HG02943 (cell line): ENCODE results near the gene NSFL1C.

Experiments
- ATAC-seq: cut with Tn5 transposase; IDR thresholded peaks from one replicate; pipeline ENCODE4 v1.9.1; 2021; ENCODE audit warnings: mild to moderate bottlenecking, low read depth, moderate library complexity; ENCODE audit not compliant: unreplicated experiment

NSFL1C gene

GRCh38 chr20:1462834-1463233 lies 3.8 kb downstream of the NSFL1C start:
- no peak for ATAC-seq

- no peak for ATAC-seq
These were observed 4.6 kb downstream of the NSFL1C start for GRCh38 chr20:1462001-1462400.

GRCh38 chr20:1460275-1460674 lies 6.4 kb downstream of the NSFL1C start:
- ATAC-seq, result no peak

- ATAC-seq, result no peak
These were observed 8.7 kb downstream of the NSFL1C start for GRCh38 chr20:1457992-1458391.

GRCh38 chr20:1456300-1456699 lies 10.3 kb downstream of the NSFL1C start:
- ATAC-seq, result no peak

- ATAC-seq, result no peak
These were observed 15.6 kb downstream of the NSFL1C start for GRCh38 chr20:1450926-1451491.

- no peak for ATAC-seq
These were observed 17.3 kb downstream of the NSFL1C start for GRCh38 chr20:1449370-1449769.

- ATAC-seq, result no peak
These were observed 18.5 kb downstream of the NSFL1C start for GRCh38 chr20:1448081-1448620.

- no peak for ATAC-seq
These were observed 20.1 kb downstream of the NSFL1C start for GRCh38 chr20:1446536-1446935.

GRCh38 chr20:1443085-1443484 lies 23.6 kb downstream of the NSFL1C start:
- ATAC-seq, result no peak

- no peak for ATAC-seq
These were observed 24.3 kb downstream of the NSFL1C start for GRCh38 chr20:1442304-1442703.

GRCh38 chr20:1441133-1441532 lies 25.5 kb downstream of the NSFL1C start:
- ATAC-seq, result no peak

GRCh38 chr20:1440024-1440423 lies 26.6 kb downstream of the NSFL1C start:
- no peak for ATAC-seq

- ATAC-seq, result no peak
These were observed 28.3 kb downstream of the NSFL1C start for GRCh38 chr20:1438361-1438760.

- no peak for ATAC-seq
These were observed 29.3 kb downstream of the NSFL1C start for GRCh38 chr20:1437235-1437904.

GRCh38 chr20:1436263-1436662 lies 30.4 kb downstream of the NSFL1C start:
- ATAC-seq, result no peak

GRCh38 chr20:1435337-1435699 lies 31.3 kb downstream of the NSFL1C start:
- no peak for ATAC-seq

GRCh38 chr20:1434571-1435336 lies 31.9 kb downstream of the NSFL1C start:
- ATAC-seq, result peak; percentile 91

GRCh38 chr20:1431158-1431557 lies 35.5 kb downstream of the NSFL1C start:
- no peak for ATAC-seq

- no peak for ATAC-seq
These were observed 36.6 kb downstream of the NSFL1C start for GRCh38 chr20:1430004-1430451.

GRCh38 chr20:1429143-1429728 lies 37.4 kb downstream of the NSFL1C start:
- no peak for ATAC-seq
